GM06990 (cell line): ENCODE measurements around the gene SP3.

Experiments used
- DNase-seq: peaks from one replicate; pipeline ENCODE4 v3.0.0-alpha.2; 2011; ENCODE audit not compliant: insufficient read length; ENCODE audit errors: extremely low read depth
- H3K27me3 ChIP-seq: replicated peaks from 2 replicates; pipeline ENCODE4 v1.6.0; 2011; ENCODE audit warnings: low read length; ENCODE audit not compliant: control insufficient read depth, insufficient read depth
- H3K36me3 ChIP-seq: 2 replicates; pipeline ENCODE4 v1.5.1; 2011; ENCODE audit warnings: low read length; ENCODE audit not compliant: control insufficient read depth, insufficient read depth
- H3K4me3 ChIP-seq: replicated peaks from 2 replicates; pipeline ENCODE4 v1.5.1; 2011; ENCODE audit warnings: low read depth, mild to moderate bottlenecking, control low read depth, low read length
- CTCF ChIP-seq: IDR thresholded peaks from 2 replicates; pipeline ENCODE4 v1.5.1; 2011; ENCODE audit warnings: low read length, control low read depth, mild to moderate bottlenecking, inconsistent platforms; ENCODE audit not compliant: insufficient read depth, poor library complexity, severe bottlenecking

Gene SP3

GRCh38 chr2:174005801-174006419 lies 40.7 kb upstream of the SP3 start:
- Histone ChIP-seq H3K27me3 (no peaks in the 10 kb centered on the region), H3K36me3 (no peaks in the 10 kb centered on the region), H3K4me3 (no peak overlapping the region)
- DNase-seq: no peak
- no peak for TF ChIP-seq CTCF

GRCh38 chr2:174004905-174005605 lies 39.9 kb upstream of the SP3 start:
- Histone ChIP-seq H3K4me3 (no peak overlapping the region), H3K36me3 (no peaks in the 10 kb centered on the region), H3K27me3 (no peaks in the 10 kb centered on the region)
- TF ChIP-seq CTCF: no peak
- no peak for DNase-seq

- no peak for TF ChIP-seq CTCF
- DNase-seq: no peak
- H3K27me3 ChIP-seq: no peaks in the 10 kb centered on the region
Observed at GRCh38 chr2:174003720-174004695, 38.8 kb upstream of the SP3 start.

GRCh38 chr2:174002679-174003078 lies 37.5 kb upstream of the SP3 start:
- no peak for DNase-seq
- TF ChIP-seq CTCF: no peak

More at GRCh38 chr2:174003720-174004695, 38.8 kb upstream of the SP3 start:
- Histone ChIP-seq H3K36me3 (no peaks in the 10 kb centered on the region), H3K4me3 (no peak overlapping the region)

GRCh38 chr2:174001107-174001506 lies 35.9 kb upstream of the SP3 start:
- no peak for DNase-seq
- H3K27me3 ChIP-seq: no peaks in the 10 kb centered on the region
- TF ChIP-seq CTCF: no peak

More at GRCh38 chr2:174002679-174003078, 37.5 kb upstream of the SP3 start:
- Histone ChIP-seq H3K4me3 (no peak overlapping the region), H3K36me3 (no peaks in the 10 kb centered on the region), H3K27me3 (no peaks in the 10 kb centered on the region)

More at GRCh38 chr2:174001107-174001506, 35.9 kb upstream of the SP3 start:
- Histone ChIP-seq H3K36me3 (no peaks in the 10 kb centered on the region), H3K4me3 (no peak overlapping the region)
